SKM-1 (cell line): ENCODE data around the gene DENND4C.
"Not testable (repeated sequence)": the region's sequence is repeated elsewhere in the genome, so short reads cannot be mapped to it uniquely, and the experiment has no call there.

Experiments used
- DNase-seq: peaks from one replicate; lab custom pipeline; 2025; ENCODE audit not compliant: unreplicated experiment; lab: John Stamatoyannopoulos, UW

Gene DENND4C

GRCh38 chr9:19265602-19266001 is 35.1 kb downstream of the DENND4C start:
- DNase-seq, result not testable (repeated sequence)

DNA sequence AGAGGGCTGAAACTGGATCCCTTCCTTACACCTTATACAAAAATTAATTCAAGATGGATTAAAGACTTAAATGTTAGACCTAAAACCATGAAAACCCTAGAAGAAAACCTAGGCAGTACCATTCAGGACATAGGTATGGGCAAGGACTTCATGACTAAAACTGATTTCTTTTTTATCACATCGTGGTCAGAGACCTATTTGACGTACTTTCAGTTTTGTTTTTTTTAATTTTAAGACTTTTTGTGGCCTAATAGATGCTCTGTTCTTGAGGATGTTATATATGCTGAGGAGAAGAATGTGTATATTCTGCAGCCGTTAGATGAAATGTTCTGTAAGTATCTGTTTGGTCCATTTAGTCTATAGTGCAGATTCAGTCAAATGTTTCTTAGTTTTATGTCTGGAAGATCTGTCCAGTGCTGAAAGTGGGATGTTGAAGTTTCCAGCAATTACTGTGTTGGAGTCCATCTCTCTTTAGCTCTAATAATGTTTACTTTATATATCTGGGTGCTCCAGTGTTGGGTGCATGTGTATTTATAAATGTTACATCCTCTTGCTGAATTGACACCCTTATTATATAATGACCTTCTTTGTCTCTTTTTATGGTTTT is 36.4 kb downstream of the DENND4C start:
- DNase-seq, result not testable (repeated sequence)

DNA sequence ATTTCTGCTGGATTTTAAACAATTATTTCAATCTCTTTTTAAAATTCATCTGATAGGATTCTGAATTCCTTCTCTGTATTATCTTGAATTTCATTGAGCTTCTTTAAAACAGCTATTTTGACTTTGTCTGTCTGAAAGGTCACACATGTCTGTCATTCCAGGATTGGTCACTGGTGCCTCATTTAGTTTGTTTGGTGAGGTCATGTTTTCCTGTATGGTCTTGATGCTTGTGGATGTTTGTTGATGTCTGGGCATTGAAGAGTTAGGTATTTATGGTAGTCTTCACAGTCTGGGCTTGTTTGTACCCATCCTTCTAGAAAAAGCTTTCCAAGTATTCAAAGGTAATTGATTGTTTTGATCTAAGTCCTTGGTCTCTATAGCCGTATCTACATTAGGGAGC is 39.1 kb downstream of the DENND4C start:
- DNase-seq, result no peak

DNA sequence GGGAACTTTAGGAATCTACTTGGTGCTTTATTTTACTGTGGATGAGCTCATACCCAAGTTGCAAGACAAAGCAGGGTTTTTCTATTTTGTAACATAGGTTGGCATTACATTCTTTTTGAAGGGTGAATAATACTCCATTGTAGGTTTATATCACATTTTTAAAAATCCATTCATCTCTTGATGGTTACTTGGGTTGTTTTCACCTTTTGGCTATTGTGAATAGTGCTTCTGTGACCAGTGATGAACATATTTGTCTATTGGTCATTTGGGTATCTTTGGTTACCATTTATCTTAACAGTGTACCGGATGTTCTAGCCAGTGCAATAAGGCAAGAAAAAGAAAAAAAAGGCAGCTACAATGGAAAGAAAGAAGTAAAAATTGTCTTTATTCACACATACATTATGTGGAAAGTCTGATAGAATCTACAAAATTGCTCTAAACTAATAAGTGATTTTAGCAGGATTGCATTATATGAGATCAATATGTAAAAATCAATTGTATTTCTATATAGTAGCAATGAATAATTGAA is 40.0 kb downstream of the DENND4C start:
- DNase-seq, result no peak

DNA sequence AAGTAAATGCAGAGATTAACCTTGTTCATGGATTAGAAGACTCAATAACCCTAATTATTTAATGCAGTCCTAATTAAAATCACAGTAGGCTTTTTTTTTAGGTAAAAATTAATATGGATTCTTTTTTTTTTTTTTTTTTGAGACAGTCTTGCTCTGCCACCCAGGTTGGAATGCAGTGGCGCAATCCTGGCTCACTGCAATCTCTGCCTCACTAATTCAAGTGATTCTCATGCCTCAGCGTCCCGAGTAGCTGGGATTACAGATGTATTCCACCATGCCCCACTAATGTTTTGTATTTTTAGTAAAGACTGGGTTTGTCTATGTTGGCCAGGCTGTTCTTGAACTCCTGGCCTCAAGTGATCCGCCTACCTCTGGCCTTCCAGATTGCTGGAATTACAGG is 40.6 kb downstream of the DENND4C start:
- no peak for DNase-seq

GRCh38 chr9:19281801-19282200 is 51.3 kb downstream of the DENND4C start:
- DNase-seq, result no peak

DNA sequence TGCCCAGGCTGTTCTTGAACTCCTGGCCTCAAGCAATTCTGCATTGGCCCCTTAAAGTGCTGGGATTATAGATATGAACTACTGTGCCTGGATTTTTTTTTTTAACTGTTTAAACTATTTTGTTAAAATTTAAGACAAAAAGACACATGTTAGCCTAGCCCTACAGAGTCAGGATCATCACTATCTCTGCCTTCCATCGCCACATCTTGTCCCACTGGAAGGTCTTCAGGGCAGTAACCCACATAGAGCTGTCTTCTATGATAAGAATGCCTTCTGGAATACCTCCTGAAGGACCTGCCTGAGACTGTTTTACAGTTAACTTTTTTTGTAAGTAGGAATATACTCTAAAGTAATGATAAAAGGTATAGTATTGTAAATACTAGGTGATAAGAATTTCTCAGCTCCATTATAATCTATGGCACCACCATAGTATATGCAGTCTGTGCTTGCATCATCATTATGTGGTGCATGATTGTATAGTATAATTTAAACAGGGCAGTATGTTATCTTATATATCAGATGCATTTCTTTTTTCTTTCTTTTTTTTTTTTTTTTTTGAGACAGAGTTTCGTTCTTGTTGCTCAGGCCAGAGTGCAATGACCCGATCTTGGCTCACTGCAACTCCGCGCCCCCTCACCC is 52.7 kb downstream of the DENND4C start:
- no peak for DNase-seq

- no peak for DNase-seq
Observed at GRCh38 chr9:19284729-19285128, 54.2 kb downstream of the DENND4C start.

DNA sequence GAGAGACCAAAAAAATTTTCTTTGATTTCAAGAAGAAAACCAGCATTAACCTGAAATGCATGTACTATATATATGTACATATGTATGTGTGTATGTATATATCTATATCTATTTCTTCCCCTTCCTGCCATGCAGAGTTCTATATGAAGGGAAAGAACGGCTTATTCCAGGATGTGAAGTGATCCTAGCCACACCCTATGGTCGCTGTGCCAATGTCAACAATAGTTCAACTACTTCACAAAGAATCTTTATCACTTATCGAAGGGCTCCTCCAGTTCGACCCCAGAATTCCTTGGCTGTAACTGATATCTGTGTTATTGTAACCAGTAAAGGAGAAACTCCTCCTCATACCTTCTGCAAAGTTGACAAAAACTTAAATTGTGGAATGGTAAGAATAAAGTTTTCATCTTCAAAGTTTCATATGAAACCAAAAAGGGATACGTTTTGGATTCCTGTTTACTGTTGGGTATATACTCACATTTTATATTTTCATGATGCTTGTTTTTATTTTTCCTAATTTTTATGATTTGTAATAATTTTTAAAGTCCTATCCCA is 56.2 kb downstream of the DENND4C start:
- DNase-seq, result no peak

GRCh38 chr9:19288081-19288480 is 57.6 kb downstream of the DENND4C start:
- no peak for DNase-seq

DNA sequence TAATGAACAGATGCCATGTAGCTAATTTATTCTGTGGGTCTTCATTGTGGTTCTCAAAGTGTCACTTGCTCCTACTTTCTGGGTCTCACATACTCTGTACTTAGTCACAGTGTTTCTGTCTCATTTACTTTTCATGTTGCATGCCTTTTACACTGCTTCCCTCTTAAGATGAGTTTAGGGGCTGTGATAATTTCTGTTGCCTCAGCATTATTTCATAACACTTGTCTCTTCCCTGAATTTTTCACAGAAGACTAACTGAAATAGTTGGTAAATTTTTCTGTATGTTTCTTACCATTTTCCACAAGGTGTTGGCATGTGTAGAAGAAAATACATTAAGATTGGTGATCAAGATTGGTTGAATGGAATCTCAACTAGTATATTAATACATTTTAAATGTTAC is 59.6 kb downstream of the DENND4C start:
- DNase-seq, result no peak

GRCh38 chr9:19294219-19294618 is 63.7 kb downstream of the DENND4C start:
- DNase-seq, result no peak

DNA sequence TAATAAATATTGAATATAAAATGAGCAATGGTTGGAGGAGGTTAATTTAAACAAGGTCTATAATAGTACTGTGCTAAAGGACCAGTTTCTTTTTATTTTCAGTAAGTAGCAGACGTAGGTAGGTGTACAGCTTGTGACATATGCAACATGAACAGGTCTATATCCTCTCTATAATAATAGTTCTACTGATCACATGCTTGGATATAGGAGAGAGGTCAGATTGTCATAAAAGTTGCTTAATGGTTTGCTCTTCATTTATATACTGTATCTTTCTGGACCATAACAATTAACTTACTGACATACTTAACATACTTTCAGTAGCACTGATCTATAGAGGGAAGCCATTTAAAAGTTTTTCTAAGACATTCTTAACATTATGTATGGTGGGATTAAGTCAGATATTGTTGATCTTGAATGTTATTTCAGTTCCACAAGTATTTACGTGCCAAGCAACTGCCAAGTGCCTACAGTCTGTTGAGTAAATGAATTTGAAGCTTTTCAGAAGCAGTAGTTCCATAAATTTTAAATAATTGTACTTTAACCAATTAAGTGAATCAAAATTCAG is 68.0 kb downstream of the DENND4C start:
- DNase-seq, result no peak

- no peak for DNase-seq
Observed at GRCh38 chr9:19303216-19303615, 72.7 kb downstream of the DENND4C start.

GRCh38 chr9:19306568-19306967 is 76.1 kb downstream of the DENND4C start:
- no peak for DNase-seq

DNA sequence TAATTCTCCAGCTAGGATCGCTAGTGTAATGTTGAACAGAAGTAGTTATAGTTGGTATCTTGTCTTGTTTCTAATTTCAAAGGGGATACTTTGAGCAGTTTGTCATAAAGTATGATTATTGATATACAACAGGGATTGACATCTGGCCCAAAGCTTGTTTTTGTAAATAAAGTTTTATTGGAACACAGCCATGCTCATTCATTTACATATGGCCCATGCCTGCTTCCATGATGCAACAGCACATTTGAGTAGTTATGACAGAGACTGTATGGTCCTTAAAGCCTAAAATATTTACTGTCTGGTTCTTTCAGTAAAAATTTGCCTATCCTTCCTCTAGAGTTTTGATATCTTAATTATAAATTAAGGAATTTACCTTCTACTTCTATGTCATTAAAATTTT is 79.8 kb downstream of the DENND4C start:
- DNase-seq, result no peak

- no peak for DNase-seq
Observed at GRCh38 chr9:19313573-19313972, 83.1 kb downstream of the DENND4C start.

- no peak for DNase-seq
Observed at GRCh38 chr9:19320495-19320894, 90.0 kb downstream of the DENND4C start.

GRCh38 chr9:19331877-19332276 is 101.4 kb downstream of the DENND4C start:
- no peak for DNase-seq

- no peak for DNase-seq
Observed at GRCh38 chr9:19336166-19336565, 105.7 kb downstream of the DENND4C start.

GRCh38 chr9:19342947-19343346 is 112.5 kb downstream of the DENND4C start:
- no peak for DNase-seq

- no peak for DNase-seq
Observed at GRCh38 chr9:19358701-19359100, 128.2 kb downstream of the DENND4C start.
